GM12801 (cell line): ENCODE results near the gene JAKMIP1.

Source experiments
- TF ChIP-seq, protein P1 (sequence below): IDR thresholded peaks from one replicate; pipeline ENCODE4 v1.5.1; 2011; ENCODE audit warnings: control low read depth; ENCODE audit not compliant: insufficient read length; ENCODE audit errors: extremely low read depth

Gene JAKMIP1

DNA sequence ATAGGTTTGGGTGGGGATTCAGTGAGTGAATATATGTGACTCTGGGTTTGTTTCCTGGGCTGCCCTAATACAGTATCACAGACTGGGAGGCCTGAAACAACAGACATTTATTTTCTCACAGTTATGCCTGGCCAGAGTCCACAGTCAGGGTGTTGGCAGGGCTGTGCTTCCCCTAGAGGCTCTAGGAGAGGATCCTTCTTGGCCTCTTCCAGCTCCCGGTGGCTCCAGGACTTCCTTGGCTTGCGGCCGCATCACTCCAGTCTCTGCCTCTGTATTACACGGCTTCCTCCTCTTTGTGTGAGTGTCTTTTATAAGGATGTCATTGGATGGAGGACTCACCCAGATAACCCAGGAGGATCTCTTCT is 5.2 kb upstream of the JAKMIP1 start:
- TF ChIP-seq, protein P1, sequence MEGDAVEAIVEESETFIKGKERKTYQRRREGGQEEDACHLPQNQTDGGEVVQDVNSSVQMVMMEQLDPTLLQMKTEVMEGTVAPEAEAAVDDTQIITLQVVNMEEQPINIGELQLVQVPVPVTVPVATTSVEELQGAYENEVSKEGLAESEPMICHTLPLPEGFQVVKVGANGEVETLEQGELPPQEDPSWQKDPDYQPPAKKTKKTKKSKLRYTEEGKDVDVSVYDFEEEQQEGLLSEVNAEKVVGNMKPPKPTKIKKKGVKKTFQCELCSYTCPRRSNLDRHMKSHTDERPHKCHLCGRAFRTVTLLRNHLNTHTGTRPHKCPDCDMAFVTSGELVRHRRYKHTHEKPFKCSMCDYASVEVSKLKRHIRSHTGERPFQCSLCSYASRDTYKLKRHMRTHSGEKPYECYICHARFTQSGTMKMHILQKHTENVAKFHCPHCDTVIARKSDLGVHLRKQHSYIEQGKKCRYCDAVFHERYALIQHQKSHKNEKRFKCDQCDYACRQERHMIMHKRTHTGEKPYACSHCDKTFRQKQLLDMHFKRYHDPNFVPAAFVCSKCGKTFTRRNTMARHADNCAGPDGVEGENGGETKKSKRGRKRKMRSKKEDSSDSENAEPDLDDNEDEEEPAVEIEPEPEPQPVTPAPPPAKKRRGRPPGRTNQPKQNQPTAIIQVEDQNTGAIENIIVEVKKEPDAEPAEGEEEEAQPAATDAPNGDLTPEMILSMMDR, result no peak

- TF ChIP-seq, protein P1, result no peak
These were observed 4.7 kb upstream of the JAKMIP1 start for GRCh38 chr4:6204871-6205566.

- TF ChIP-seq, protein P1, result no peak
These were observed 3.7 kb upstream of the JAKMIP1 start for GRCh38 chr4:6204098-6204497.

GRCh38 chr4:6201580-6202091 is 1.3 kb upstream of the JAKMIP1 start:
- TF ChIP-seq, protein P1, result no peak

- TF ChIP-seq, protein P1, result no peak
These were observed 593 bp upstream of the JAKMIP1 start for GRCh38 chr4:6200922-6201362.

GRCh38 chr4:6199422-6199921 is 877 bp downstream of the JAKMIP1 start:
- TF ChIP-seq, protein P1, result no peak

GRCh38 chr4:6198768-6199421 is 1.5 kb downstream of the JAKMIP1 start:
- TF ChIP-seq, protein P1, result no peak
